Stimulated activated CD8-positive, alpha-beta memory T cell treated with anti-CD3 and anti-CD28 coated beads, Interleukin-4, amount 100 ng/mL, for 48 hours (primary cell): ENCODE data around the gene PRR5.
"Not testable (repeated sequence)": the region's sequence is repeated elsewhere in the genome, so short reads cannot be mapped to it uniquely, and the experiment has no call there.

ENCODE experiments used
- DNase-seq: peaks from one replicate; pipeline ENCODE4 v3.0.0-alpha.2; 2020

Gene PRR5, protein sequence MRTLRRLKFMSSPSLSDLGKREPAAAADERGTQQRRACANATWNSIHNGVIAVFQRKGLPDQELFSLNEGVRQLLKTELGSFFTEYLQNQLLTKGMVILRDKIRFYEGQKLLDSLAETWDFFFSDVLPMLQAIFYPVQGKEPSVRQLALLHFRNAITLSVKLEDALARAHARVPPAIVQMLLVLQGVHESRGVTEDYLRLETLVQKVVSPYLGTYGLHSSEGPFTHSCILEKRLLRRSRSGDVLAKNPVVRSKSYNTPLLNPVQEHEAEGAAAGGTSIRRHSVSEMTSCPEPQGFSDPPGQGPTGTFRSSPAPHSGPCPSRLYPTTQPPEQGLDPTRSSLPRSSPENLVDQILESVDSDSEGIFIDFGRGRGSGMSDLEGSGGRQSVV

DNA sequence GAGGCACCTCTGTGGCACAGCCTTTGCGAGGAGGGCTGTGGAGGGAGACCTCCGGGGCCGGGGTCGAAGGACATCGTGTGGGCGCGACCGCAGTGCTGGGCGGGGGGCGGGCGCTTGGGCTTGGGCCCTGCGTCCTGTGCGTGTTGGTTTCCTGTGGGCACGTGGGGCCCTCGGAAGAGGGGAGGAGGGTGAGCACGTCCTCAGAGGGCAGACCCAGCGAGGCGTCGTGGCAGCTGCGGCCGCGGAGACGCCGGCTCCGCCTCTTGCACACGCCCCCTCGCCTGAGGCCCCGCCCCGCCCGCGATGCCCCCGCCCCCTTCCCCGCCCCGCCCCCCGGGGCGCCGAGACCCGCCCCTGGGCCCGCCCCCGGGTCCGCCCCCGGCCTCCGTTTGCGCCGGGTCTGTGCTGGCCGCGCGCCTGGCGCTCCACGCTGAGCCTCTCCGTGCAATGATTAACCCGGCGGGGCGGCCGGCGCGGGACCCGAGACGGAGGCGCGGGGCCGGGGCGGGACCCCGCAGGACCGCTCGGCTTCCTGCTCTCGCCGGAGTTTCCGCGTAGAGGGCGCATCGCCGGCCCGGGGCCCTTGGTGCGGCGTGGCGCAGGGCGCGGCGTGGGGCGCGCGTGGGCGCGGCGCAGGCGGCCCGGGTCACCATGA lies at the start of gene PRR5:
PRR5 (plus strand) TSS at position 381 of the 655 bp plus-strand sequence; CDS start at position 652, 271 bp downstream.
- peak; percentile 81 for DNase-seq

DNA sequence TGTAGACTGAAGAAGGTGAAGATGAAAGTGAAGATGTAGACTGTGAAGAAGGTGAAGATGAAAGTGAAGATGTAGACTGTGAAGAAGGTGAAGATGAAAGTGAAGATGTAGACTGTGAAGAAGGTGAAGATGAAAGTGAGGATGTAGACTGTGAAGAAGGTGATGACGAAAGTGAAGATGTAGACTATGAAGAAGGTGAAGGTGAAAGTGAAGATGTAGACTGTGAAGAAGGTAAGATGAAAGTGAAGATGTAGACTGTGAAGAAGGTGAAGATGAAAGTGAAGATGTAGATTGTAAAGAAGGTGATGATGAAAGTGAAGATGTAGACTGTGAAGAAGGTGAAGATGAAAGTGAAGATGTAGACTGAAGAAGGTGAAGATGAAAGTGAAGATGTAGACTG lies 49.1 kb upstream of the PRR5 start:
- not testable (repeated sequence) for DNase-seq

DNA sequence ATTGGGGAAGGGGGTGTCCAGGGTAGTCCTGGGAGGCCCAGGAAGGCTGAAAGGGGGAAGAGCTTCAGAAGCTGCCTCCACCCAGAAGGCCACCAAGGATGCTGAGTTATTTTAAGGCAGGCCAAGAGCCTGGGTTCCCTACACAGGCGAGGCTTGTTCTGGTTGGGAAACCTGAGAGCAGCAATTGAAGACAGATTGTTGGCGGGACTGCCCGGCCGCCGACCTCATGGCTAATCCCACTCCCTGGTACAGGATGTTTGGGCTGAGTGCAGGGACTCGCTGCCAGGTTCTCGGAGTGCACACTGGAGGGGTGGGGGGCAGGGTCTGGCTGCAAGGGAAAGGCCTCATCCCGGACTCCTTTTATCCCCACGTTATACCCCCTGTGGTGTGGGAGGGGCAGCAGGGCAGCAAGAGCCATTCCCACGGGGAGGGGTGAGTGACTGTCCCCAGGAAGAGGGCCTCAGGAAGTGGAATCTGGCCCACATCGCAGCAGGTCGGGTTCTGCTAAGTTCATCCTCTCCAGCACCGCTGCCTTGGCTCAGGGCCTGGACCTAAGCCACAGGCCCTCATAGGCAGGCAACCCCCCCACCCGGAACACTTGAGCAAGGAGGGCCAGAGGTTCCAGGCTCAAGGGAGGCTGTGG lies 43.6 kb upstream of the PRR5 start:
- no peak for DNase-seq

DNA sequence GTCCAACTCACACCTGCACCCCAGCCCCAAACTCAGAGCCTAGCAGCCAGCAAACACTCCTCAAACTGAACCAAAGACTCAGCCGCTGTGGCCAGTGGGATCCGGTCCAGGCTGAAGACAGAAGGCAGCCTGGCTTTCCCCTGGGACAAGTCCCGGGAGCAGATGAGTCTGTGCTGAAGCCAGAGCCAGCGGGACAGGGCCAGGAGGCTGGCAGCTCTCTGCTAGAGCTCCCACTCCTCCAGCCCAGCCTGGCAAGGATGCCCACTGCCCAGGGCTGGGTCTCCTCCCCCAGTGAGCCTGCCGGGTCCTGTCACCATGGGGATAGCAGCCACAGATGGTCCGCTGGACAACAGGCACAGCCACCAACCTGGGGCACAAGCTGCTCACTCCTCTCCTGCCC lies 42.9 kb upstream of the PRR5 start:
- DNase-seq: no peak

DNA sequence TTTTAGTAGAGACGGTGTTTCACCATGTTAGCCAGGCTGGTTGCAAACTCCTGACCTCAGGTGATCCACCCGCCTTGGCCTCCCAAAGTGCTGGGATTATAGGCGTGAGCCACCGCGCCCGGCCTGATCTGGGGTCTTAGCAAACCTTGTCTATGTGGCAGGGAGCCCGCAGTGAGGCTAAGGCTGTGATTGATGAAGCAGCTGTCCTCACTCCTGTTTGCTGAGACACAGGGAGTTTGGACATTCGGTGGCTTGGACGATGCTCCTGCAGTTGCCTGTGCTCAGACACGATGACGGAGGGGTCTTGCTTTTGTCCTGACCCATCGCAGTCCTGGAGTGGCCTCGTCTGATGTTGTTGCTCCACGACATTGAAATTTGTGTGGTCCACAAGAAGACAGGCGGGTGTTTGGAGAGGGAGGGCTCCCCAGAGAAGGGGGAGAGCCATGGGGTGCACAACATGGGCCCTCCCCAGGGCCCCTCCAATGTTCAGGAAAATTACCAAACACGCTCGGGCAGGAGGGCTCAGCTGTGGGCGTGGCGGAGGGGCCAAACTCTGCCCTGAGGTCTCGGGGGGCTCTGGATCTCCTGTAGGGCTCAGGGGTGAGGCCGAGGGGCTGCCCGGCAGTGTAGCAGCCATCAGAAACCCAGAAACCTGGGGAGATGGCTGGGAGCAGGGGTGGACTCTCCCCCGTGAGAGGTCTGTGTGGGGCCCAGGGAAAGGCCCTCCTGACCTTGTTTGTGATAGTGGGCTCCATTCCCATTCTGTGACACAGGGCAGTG lies 41.8 kb upstream of the PRR5 start:
- DNase-seq: no peak

DNA sequence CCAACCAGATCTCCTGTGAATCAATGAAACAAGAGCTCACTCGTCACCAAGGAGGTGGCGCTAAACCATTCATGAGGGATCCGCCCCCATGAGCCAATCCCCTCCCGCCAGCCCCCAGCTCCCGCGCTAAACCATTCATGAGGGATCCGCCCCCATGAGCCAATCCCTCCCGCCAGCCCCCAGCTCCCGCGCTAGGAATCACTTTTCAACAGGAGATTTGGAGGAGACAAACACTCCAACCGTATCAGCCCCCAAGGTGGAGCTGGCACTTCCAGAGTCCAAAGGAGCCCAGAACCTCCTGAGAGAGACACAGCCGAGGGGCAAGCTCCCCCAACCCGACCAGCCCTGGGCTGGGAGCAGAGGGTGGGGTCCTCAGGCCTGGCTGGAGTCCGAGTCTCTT lies 40.9 kb upstream of the PRR5 start:
- DNase-seq: no peak

DNA sequence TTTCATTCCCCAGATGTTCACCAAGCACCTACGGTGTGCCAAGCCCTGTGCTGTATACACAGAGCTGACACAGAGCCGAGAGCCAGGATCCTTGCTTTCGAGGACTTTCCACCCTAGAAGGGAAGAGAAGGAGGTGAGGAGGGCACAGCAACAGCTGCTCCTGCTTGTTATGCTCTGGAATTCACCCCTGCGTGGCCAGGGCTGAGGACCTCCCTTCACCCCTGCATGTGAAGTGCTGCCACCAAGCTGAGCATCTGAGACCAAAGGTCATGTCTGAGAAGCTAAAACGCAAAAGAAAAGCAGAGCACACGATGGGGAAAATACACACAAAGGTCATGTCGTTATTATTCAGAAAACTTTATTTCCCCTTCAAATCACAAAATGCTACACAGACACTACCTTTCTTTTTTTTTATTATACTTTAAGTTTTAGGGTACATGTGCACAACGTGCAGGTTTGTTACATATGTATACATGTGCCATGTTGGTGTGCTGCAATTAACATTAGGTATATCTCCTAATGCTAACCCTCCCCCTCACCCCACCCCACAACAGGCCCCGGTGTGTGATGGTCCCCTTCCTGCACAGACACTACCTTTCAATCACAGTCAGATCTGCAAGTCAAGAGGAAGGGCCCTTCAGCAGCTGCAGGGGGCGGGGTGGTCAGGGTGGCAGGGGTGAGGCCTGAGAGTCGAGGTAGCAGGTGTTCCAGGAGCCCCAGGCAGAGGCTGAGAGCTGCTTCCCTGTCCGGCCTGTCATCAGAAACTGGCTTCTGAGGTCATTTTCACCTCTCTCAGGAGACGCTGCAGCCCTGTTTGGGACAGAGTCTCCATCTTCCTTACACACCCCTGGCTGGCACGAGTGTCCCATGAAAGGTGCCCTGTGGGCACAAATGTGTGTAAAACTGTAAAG lies 40.1 kb upstream of the PRR5 start:
- DNase-seq: no peak

DNA sequence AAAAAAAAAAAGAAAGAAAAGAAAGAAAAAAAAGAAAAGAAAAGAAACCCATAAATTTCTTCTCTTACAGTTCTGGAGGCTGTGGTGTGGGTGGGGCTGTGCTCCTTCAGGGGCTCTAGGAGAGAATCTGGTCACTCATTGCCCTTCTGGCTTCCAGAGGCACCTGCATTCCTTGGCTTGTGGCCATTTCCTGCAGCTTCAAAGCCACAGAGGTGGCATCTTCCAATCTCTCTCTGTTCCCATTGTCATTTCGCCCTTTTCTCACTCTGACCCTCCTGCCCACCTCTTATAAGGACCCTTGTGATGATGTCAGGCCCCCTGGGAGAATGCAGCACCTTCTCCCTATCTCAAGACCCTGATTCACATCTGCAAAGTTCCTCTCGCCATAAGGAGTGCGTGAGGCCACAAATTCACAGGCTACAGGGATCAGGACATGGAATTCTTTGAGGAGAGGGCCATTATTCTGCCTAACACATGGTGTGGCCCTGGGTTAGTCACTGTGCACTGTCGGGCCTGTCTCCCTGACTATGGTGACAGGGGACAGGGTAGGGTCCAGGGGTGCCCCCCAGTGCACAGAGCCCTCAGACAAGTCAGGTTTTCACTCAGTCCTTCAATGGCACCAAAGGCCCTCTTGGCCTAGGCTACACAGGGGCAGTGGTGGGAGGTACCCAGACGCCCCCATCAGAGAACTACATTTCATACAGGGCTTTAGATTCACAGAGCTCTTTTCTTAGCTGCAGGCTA lies 38.6 kb upstream of the PRR5 start:
- no peak for DNase-seq

DNA sequence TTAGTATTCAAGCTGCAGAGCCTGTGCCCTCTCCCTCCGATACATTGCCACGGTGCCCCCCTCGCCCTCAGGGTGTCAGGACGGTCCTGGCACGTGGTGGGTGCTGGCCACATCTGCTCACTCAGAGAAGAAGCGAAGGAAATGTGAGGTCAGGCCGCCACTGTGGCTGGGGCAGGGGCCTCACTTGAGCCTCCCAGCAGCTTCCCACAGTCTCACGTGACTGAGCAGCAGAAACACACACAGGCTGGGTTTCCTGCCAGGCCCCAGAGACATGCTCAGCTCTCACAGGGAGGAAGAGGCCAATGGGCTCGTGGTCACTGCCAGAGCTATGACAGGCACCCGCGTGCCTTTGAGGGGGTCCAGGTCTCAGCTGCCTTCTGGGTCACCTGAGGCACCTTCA lies 37.9 kb upstream of the PRR5 start:
- DNase-seq: peak; percentile 64

DNA sequence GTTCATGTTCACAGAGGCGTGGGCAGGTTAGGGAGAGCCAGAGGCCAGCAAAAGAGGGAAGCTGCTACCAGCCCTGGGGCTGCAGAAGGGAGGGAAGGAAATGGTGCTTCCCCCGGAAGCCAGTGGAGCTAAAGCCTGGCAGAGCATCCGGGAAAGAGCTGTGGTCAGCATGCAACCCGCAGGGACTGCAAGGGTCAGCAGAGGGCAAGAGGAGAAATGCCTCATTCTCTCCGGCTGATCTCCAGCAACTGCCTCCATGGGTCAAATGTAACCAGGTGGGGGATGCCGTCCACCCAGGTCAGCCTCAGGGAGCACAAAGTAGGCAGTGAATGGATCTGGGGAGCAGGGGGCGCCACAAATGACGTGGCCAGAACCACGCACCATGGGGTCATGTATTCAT lies 36.9 kb upstream of the PRR5 start:
- no peak for DNase-seq

DNA sequence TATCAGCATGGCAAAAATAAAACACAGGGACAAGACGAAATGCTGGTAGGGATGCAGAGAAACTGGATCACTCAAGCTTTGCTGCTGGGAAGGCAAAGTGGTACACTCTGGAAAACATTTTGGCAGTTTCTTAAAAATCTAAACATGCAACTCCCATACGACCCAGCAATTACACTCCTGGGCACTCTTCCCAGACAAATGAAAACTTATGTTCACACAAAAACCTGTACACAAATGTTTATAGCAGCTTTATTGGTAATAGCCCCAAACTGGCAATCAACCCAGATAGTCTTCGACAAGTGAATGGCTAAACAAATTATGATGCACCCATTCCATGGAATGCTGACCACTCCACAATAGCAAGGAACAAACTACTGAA lies 35.8 kb upstream of the PRR5 start:
- no peak for DNase-seq

DNA sequence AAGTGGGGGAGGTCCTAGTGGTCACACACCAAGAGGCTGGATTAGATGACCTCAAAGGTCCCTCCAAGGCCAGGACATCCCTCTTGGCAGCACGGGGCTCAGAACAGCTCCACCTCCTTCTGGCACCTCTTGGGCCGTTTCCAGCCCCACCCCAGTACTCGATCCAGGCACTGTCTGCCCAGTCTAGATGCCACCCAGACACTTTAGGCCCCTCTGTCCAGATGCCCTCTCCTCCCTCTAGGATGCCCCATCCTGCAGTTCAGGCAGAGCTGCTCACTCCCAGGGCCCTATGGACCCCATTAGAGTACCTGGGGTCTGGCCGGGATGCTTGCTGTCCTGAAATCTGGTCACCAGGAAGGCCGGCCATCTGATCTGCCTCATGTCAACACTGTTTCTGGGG lies 34.7 kb upstream of the PRR5 start:
- no peak for DNase-seq

DNA sequence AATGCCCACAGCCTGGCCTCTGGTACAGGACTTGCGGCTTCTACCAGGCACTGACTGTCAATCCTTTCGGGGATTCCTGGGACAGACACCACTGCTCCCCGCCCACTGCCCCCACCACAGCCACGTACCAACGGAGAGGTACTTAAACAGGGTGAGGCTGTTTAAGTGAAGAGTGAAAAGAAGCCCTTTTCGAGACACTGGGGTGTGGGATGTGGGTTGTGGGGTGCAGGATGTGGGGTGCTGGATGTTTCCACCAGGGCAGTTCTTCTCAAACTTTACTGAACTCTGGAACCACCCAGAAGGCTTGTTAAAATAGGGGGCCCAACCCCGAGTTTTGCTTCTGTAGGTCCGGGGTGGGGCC lies 34.2 kb upstream of the PRR5 start:
- peak; percentile 72 for DNase-seq

DNA sequence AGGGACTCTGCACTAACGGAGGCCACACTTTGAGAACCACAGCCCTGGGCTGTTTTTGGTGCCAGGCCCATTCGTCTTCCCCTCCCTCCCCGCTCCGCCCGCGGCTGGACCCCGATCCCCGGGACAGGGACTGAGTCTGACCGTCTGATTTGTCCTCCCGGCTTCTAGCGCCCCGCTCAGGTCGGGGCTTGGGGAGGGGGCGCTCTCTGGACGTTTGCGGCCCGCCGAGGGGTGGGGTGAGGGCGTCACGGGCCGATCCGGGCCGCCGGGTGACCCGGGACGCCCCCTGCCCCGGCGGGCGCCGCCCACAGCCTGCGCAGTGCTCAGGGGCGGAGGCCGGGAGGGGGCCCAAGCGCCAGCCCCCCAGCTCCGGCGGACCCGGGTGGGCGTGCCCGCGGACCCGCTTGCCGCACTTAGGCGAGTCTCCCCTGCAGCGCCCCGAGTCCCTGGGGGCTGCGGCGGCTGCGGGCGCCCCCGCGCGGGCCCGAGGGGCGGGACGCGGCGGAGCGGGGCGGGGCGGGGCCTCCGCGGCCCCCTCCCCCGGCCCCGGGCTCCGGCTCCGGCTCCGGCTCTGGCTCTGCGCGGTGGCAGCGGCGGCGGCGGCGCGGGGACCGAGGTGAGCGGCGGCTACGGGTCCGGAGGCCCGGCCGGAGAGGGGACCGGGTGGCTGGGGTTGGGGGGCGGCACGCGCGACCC lies 33.7 kb upstream of the PRR5 start:
- no peak for DNase-seq

DNA sequence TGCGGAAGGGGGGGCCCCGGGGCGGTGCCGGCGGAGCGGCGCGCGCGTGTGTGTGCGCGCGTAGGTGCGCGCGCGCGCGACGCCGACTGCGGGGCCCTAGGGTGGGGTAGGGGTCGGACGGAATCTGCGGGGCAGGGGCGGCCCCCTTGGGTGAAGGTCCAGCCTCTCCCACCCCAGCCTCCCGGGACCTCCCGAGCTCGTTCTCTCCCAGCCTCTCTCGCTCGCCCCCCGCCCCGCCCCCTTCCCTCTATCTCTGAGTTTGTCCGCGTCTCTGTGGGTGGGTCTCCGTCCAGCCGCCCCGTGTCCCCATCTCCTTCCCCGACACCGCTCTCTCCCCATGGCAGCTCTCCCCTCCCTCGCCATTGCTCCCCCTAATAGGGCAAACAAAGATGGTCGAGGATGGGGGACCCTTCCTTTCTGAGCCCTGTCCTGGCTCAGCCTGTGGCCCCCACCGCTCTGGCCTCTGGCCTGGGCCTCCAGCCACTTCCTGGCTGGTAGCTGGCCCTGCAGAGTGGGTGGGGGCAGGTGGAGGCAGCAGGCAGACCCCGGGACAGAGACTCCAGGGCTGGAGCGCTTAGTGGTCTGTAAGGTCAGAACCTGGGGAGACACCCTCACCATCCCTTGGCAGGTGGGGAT lies 33.0 kb upstream of the PRR5 start:
- no peak for DNase-seq

DNA sequence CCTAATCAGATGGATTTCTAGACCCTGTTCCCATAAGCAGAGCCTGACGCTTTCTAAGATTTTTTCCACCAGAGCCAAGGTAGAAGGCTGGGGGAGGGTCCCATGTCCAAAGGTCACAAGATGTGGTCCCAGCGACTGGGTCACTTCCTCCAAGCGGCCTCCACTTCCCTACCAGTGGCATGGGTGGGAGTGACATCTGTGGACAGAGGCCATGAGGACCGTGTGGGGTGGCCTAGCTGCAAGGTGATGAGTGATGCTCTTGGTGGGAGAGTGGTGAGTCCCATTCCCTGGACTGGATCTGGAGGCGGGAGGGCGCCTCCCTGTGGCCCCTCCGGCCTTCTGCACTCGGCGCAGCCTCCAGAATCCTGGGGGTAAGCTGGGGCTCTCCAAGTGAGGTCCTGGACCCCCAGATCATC lies 32.4 kb upstream of the PRR5 start:
- no peak for DNase-seq

DNA sequence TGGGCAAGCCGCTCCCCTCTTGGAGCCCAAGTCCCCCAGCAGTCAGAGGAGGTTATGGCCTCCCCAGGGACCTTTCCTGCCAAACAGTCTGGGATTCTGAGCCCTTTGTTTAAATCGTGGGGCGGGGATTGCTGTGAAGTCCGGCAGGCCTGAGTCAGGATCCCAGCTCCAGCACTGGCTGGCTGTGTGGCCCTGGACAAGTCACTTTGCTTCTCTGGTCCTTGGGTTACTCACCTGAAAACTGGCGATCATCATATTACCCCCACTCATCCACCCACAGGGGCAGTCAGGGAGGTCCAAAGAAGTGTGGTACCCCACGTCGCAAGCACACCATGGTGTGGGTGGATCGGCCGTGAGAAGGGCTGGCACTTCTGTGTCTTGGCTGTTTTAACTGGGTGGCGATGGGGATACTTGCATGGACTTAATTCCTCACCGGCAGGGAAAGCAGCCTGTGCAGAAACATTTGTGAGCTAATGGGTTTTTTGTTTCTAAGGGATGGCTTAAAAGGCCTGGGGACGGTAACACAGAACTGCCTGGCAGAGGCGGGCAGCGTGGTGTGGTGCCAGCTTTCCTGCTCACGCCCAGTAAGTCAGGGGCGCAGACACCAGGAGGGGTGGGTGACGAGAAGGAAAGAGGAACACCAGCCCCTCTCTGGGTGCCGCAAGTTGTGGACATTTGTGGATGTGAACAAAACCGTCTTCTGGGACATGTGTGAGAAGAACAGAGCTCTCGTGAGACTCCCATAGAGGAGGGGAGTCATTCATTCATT lies 31.6 kb upstream of the PRR5 start:
- no peak for DNase-seq

DNA sequence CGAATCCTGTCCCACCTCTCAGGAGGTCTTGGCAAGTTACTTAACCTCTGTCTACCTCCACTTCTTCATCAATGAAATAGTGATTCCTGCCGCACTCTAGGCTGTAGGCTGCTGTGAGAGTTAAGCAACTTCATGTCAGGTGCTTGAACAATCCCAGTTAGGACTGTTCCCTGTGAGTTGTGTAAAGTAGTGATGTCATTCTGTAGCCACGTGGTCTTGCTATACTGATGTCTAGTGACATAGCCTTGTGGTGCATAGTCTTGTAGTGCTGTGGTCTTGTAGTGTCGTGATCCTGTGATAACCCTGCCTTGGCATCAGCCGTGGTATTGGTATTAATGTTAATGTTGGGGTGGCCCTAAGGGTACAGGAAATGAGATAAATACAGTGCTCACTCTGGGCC lies 30.3 kb upstream of the PRR5 start:
- no peak for DNase-seq

DNA sequence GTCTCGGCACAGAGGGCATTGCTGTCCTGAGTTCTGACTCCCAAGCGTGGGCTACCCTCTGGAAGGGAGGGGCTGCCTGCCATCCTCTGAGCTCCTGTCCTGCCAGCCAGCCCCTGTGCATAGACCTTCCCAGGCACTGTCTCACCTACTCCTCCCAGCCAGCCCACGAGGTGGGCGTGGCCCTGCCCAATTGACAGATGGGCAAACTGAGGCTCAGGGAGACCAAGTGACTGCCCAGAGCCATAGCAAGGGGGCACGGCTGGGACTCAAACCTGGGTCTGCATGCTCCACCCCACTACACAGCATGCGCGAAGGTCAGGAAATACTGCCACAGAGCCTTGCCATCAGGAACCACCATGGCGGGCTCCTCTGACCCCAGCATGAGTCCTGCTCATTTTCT lies 29.4 kb upstream of the PRR5 start:
- no peak for DNase-seq

DNA sequence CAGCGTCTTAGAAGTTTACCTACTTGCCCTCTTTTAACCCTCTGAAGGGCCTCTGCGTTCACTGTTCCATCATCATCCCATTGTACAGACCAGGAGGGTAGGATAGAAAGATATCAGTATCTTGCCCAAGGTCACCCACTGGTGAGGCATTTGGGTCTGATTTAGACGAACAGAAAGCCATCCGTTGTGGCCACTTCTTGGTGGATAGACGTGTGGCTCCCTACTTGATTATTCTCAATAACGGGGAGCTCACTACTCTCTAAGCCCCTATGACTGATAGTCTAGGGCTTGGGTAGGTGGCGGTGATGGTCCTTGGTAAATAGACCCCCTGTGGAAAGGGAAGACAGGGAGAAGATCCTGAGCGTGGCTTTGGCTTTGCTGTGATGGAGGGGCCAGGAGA lies 28.6 kb upstream of the PRR5 start:
- DNase-seq: no peak
